Rectal smooth muscle tissue (tissue), 1 donor: ENCODE data around the gene MRPS7.

Experiments
- H3K27ac ChIP-seq: one replicate; pipeline ENCODE4 v1.7.0; 2013; ENCODE audit warnings: low read depth, low read length, inconsistent platforms
- H3K27me3 ChIP-seq: one replicate; pipeline ENCODE4 v1.7.0; 2013; ENCODE audit warnings: low read length; ENCODE audit not compliant: control insufficient read depth, insufficient read depth
- H3K36me3 ChIP-seq: one replicate; pipeline ENCODE4 v1.7.0; 2013; ENCODE audit warnings: low read length; ENCODE audit not compliant: control insufficient read depth, insufficient read depth
- H3K4me1 ChIP-seq: one replicate; pipeline ENCODE4 v1.7.0; 2013; ENCODE audit warnings: low read length; ENCODE audit not compliant: control insufficient read depth, insufficient read depth
- H3K4me3 ChIP-seq: one replicate; pipeline ENCODE4 v1.7.0; 2013; ENCODE audit warnings: low read length
- H3K9ac ChIP-seq: one replicate; pipeline ENCODE4 v1.7.0; 2013; ENCODE audit warnings: low read length

Gene MRPS7

GRCh38 chr17:75238684-75239191 is 22.9 kb upstream of the MRPS7 start:
- Histone ChIP-seq H3K4me3 (no peak overlapping the region), H3K27ac (no peak overlapping the region), H3K36me3 (peaks cover 57% of the 10 kb centered on the region), H3K9ac (no peak overlapping the region), H3K27me3 (no peaks in the 10 kb centered on the region), H3K4me1 (no peaks in the 10 kb centered on the region)

- Histone ChIP-seq H3K27me3 (no peaks in the 10 kb centered on the region), H3K36me3 (peaks cover 62% of the 10 kb centered on the region), H3K9ac (no peak overlapping the region), H3K4me3 (no peak overlapping the region), H3K4me1 (no peaks in the 10 kb centered on the region), H3K27ac (no peak overlapping the region)
Measured at GRCh38 chr17:75239214-75239613, 22.5 kb upstream of the MRPS7 start.

GRCh38 chr17:75239778-75240393 is 21.8 kb upstream of the MRPS7 start:
- H3K27ac ChIP-seq = no peak overlapping the region
- no peaks in the 10 kb centered on the region for H3K4me1 ChIP-seq
- H3K36me3 ChIP-seq = peaks cover 59% of the 10 kb centered on the region
- no peaks in the 10 kb centered on the region for H3K27me3 ChIP-seq
- H3K4me3 ChIP-seq = no peak overlapping the region
- no peak overlapping the region for H3K9ac ChIP-seq

- H3K4me3 ChIP-seq = no peak overlapping the region
- H3K27ac ChIP-seq = no peak overlapping the region
- H3K36me3 ChIP-seq = peaks cover 61% of the 10 kb centered on the region
- no peaks in the 10 kb centered on the region for H3K27me3 ChIP-seq
- H3K4me1 ChIP-seq = no peaks in the 10 kb centered on the region
- no peak overlapping the region for H3K9ac ChIP-seq
Measured at GRCh38 chr17:75240394-75241142, 21.1 kb upstream of the MRPS7 start.

GRCh38 chr17:75241143-75241430 is 20.6 kb upstream of the MRPS7 start:
- H3K4me3 ChIP-seq = no peak overlapping the region
- H3K36me3 ChIP-seq = peaks cover 66% of the 10 kb centered on the region
- H3K27me3 ChIP-seq = no peaks in the 10 kb centered on the region
- H3K27ac ChIP-seq = no peak overlapping the region
- no peak overlapping the region for H3K9ac ChIP-seq
- no peaks in the 10 kb centered on the region for H3K4me1 ChIP-seq

GRCh38 chr17:75241502-75241901 is 20.2 kb upstream of the MRPS7 start:
- no peaks in the 10 kb centered on the region for H3K4me1 ChIP-seq
- H3K4me3 ChIP-seq = no peak overlapping the region
- peaks cover 71% of the 10 kb centered on the region for H3K36me3 ChIP-seq
- no peak overlapping the region for H3K27ac ChIP-seq
- no peak overlapping the region for H3K9ac ChIP-seq
- no peaks in the 10 kb centered on the region for H3K27me3 ChIP-seq

- no peak overlapping the region for H3K4me3 ChIP-seq
- H3K27ac ChIP-seq = no peak overlapping the region
- no peaks in the 10 kb centered on the region for H3K27me3 ChIP-seq
- peaks cover 71% of the 10 kb centered on the region for H3K36me3 ChIP-seq
- no peaks in the 10 kb centered on the region for H3K4me1 ChIP-seq
- H3K9ac ChIP-seq = no peak overlapping the region
Measured at GRCh38 chr17:75241996-75242460, 19.7 kb upstream of the MRPS7 start.

GRCh38 chr17:75242461-75243042 is 19.1 kb upstream of the MRPS7 start:
- H3K9ac ChIP-seq = no peak overlapping the region

GRCh38 chr17:75244133-75244866 is 17.4 kb upstream of the MRPS7 start:
- Histone ChIP-seq H3K9ac (no peak overlapping the region), H3K27ac (no peak overlapping the region), H3K4me3 (no peak overlapping the region), H3K36me3 (peaks cover 59% of the 10 kb centered on the region), H3K27me3 (no peaks in the 10 kb centered on the region), H3K4me1 (no peaks in the 10 kb centered on the region)

More at GRCh38 chr17:75242461-75243042, 19.1 kb upstream of the MRPS7 start:
- Histone ChIP-seq H3K4me1 (no peaks in the 10 kb centered on the region), H3K27me3 (no peaks in the 10 kb centered on the region), H3K36me3 (peaks cover 71% of the 10 kb centered on the region), H3K27ac (no peak overlapping the region), H3K4me3 (no peak overlapping the region)

GRCh38 chr17:75245011-75245410 is 16.7 kb upstream of the MRPS7 start:
- H3K4me3 ChIP-seq = no peak overlapping the region
- no peak overlapping the region for H3K9ac ChIP-seq
- no peaks in the 10 kb centered on the region for H3K27me3 ChIP-seq
- H3K4me1 ChIP-seq = no peaks in the 10 kb centered on the region
- no peak overlapping the region for H3K27ac ChIP-seq
- peaks cover 58% of the 10 kb centered on the region for H3K36me3 ChIP-seq

- Histone ChIP-seq H3K27ac (no peak overlapping the region), H3K27me3 (no peaks in the 10 kb centered on the region), H3K9ac (no peak overlapping the region), H3K4me1 (no peaks in the 10 kb centered on the region), H3K36me3 (peaks cover 46% of the 10 kb centered on the region), H3K4me3 (no peak overlapping the region)
Measured at GRCh38 chr17:75246404-75246803, 15.3 kb upstream of the MRPS7 start.

GRCh38 chr17:75249564-75249963 is 12.1 kb upstream of the MRPS7 start:
- Histone ChIP-seq H3K4me3 (no peak overlapping the region), H3K36me3 (peaks cover 17% of the 10 kb centered on the region), H3K4me1 (no peaks in the 10 kb centered on the region), H3K9ac (no peak overlapping the region), H3K27me3 (no peaks in the 10 kb centered on the region), H3K27ac (no peak overlapping the region)
